ENCODE data around the gene OR52N2. TPM values are rescaled to one million over a fixed set of nuclear protein-coding genes. Genes with fewer than 3 reads are reported as not detected.

The OR52N2 gene
- total and polyA plus RNA-seq, 11 donors: not detected

- Histone ChIP-seq H3K27ac (no peak overlapping the region), H3K4me3 (no peak overlapping the region), H3K27me3 (no peaks in the 10 kb centered on the region), H3K36me3 (no peaks in the 10 kb centered on the region), H3K9me3 (peaks cover 0 to 12% (median 0%) of the 10 kb centered on the region in 12 donors), H3K4me1 (no peaks in the 10 kb centered on the region)
- ATAC-seq (no peak), DNase-seq (no peak)
- intact Hi-C loops (cut with DNase I): no loop called here
- TF ChIP-seq, protein P1, sequence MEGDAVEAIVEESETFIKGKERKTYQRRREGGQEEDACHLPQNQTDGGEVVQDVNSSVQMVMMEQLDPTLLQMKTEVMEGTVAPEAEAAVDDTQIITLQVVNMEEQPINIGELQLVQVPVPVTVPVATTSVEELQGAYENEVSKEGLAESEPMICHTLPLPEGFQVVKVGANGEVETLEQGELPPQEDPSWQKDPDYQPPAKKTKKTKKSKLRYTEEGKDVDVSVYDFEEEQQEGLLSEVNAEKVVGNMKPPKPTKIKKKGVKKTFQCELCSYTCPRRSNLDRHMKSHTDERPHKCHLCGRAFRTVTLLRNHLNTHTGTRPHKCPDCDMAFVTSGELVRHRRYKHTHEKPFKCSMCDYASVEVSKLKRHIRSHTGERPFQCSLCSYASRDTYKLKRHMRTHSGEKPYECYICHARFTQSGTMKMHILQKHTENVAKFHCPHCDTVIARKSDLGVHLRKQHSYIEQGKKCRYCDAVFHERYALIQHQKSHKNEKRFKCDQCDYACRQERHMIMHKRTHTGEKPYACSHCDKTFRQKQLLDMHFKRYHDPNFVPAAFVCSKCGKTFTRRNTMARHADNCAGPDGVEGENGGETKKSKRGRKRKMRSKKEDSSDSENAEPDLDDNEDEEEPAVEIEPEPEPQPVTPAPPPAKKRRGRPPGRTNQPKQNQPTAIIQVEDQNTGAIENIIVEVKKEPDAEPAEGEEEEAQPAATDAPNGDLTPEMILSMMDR (IDR thresholded peaks at IDR 0.05): no peak
- TF ChIP-seq POLR2A (IDR thresholded peaks at IDR 0.05): no peak
Measured at GRCh38 chr11:5847711-5848110, 39.0 kb downstream of the OR52N2 start.

DNA sequence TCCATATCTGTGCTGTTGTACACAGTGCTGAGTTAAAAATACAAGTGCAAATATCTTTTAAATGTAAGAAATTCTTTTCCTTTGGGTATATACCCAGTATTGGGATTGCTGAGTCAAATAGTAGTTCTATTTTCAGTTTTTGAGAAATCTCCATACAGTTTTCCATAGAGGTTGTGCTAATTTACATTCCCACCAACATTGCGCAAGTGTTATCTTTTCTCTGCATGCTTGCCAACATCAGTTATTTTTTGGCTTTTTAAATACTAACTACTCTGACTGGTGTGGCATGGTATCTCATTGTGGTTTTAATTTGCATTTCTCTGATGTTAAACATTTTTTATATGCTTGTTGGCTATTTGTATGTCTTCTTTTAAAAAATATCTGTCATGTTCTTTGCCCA, 42.3 kb downstream of the OR52N2 start:
- Histone ChIP-seq H3K4me1 (no peaks in the 10 kb centered on the region), H3K4me3 (no peak overlapping the region), H3K27ac (no peak overlapping the region), H3K9me3 (peaks cover 0 to 15% (median 0%) of the 10 kb centered on the region in 12 donors), H3K36me3 (no peaks in the 10 kb centered on the region), H3K27me3 (no peaks in the 10 kb centered on the region)
- intact Hi-C loops (cut with DNase I): no loop called here
- no peak for TF ChIP-seq POLR2A (IDR thresholded peaks at IDR 0.05)
- TF ChIP-seq, protein P1 (IDR thresholded peaks at IDR 0.05): no peak
- no peak for ATAC-seq
- DNase-seq: no peak
- WGBS, 4 donors: 86 to 100% (median 93%) methylated on average over 1 of the region's 1 CpG

- H3K27me3 ChIP-seq: peaks cover 0 to 3% (median 0%) of the 10 kb centered on the region in 9 donors
- H3K9me3 ChIP-seq: peaks cover 0 to 5% (median 0%) of the 10 kb centered on the region in 12 donors
- ATAC-seq: no peak
- H3K4me1 ChIP-seq: no peaks in the 10 kb centered on the region
- TF ChIP-seq POLR2A (IDR thresholded peaks at IDR 0.05): no peak
- TF ChIP-seq, protein P1 (IDR thresholded peaks at IDR 0.05): no peak
- no peaks in the 10 kb centered on the region for H3K36me3 ChIP-seq
- no peak within 1 kb of the TSS for H3K4me3 ChIP-seq
- intact Hi-C loops (cut with DNase I): no loop called here
- no peak for DNase-seq
- 86 to 96% (median 94%) methylated on average over 3 of the region's 3 CpGs for WGBS, 4 donors
- no peak within 1 kb of the TSS for H3K27ac ChIP-seq
Measured at GRCh38 chr11:5857590-5857989, 48.9 kb downstream of the OR52N2 start, which contains the start of gene OR52E8. OR52E8 (minus strand) TSS chr11:5857690; CDS start chr11:5857690, 0 bp downstream.

DNA sequence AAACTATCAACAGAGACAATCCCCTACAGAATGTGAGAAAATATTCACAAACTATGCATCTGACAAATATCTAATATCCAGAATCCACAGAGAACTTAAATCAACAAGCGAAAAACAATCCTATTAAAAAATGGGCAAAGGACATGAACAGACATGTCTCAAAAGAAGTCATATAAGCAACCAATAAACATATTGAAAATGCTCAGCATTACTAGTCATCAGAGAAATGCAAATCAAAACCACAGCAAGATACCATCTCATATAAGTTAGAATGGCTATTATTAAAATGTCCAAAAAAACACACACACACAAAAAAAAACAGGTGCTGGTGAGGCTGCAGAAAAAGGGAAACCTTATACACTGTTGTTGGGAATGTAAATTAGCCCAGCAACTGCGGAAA, 57.1 kb downstream of the OR52N2 start:
- no peak overlapping the region for H3K27ac ChIP-seq
- WGBS, 4 donors: 76 to 82% (median 77%) methylated on average over 2 of the region's 2 CpGs
- peaks cover 0 to 8% (median 0%) of the 10 kb centered on the region in 12 donors for H3K9me3 ChIP-seq
- no peak overlapping the region for H3K4me3 ChIP-seq
- H3K4me1 ChIP-seq: no peaks in the 10 kb centered on the region
- no peak for DNase-seq
- no peak for ATAC-seq
- TF ChIP-seq, protein P1 (IDR thresholded peaks at IDR 0.05): no peak
- TF ChIP-seq POLR2A (IDR thresholded peaks at IDR 0.05): no peak
- H3K27me3 ChIP-seq: no peaks in the 10 kb centered on the region
- H3K36me3 ChIP-seq: no peaks in the 10 kb centered on the region
- intact Hi-C loops (cut with DNase I): no loop called here

Other genes with a start within 250 kb of the OR52N2 start
- not detected for gene OR52B6, start 228.0 kb upstream of the OR52N2 start, total RNA-seq
- not detected for gene OR52B6, start 228.0 kb upstream of the OR52N2 start, polyA plus RNA-seq
- gene TRIM6, start 212.3 kb upstream of the OR52N2 start, total RNA-seq: 1 to 10 TPM in 6 of 9 donors, under 1 TPM in 3; 0.39 to 2.4 (median 1.1) TPM
- gene TRIM6, start 212.3 kb upstream of the OR52N2 start, polyA plus RNA-seq: under 1 TPM; 0.50 to 0.88 TPM
- gene TRIM34, start 183.9 kb upstream of the OR52N2 start, total RNA-seq: 1 to 10 TPM; 1.3 to 9.1 (median 1.6) TPM
- gene TRIM34, start 183.9 kb upstream of the OR52N2 start, polyA plus RNA-seq: 1 to 10 TPM in 1 of 2 donors, under 1 TPM in 1; 0.72 to 1.9 TPM
- 10 to 100 TPM in 2 of 9 donors, 1 to 10 TPM in 7; 7.5 to 15.9 (median 8.9) TPM for gene TRIM5, start 123.8 kb upstream of the OR52N2 start, total RNA-seq
- 1 to 10 TPM; 4.7 to 8.2 TPM for gene TRIM5, start 123.8 kb upstream of the OR52N2 start, polyA plus RNA-seq
- 10 to 100 TPM in 8 of 9 donors, 1 to 10 TPM in 1; 9.4 to 83.0 (median 17.0) TPM for gene TRIM22, start 119.1 kb upstream of the OR52N2 start, total RNA-seq
- 1 to 10 TPM; 9.2 to 10.0 TPM for gene TRIM22, start 119.1 kb upstream of the OR52N2 start, polyA plus RNA-seq
- under 1 TPM in 1 of 9 donors, not detected in 8; 0.13 TPM for gene OR56B1, start 72.5 kb upstream of the OR52N2 start, total RNA-seq
- not detected for gene OR56B1, start 72.5 kb upstream of the OR52N2 start, polyA plus RNA-seq
- under 1 TPM in 1 of 9 donors, not detected in 8; 0.38 TPM for gene OR52N4, start 54.7 kb upstream of the OR52N2 start, total RNA-seq
- gene OR52N4, start 54.7 kb upstream of the OR52N2 start, polyA plus RNA-seq: not detected
- gene OR52N5, start 25.6 kb upstream of the OR52N2 start, total RNA-seq: not detected
- gene OR52N5, start 25.6 kb upstream of the OR52N2 start, polyA plus RNA-seq: not detected
- gene OR52N1, start 17.7 kb upstream of the OR52N2 start, total RNA-seq: under 1 TPM in 1 of 9 donors, not detected in 8; 0.21 TPM
- not detected for gene OR52N1, start 17.7 kb upstream of the OR52N2 start, polyA plus RNA-seq
- gene OR52E6, start 33.0 kb downstream of the OR52N2 start, total RNA-seq: not detected
- gene OR52E6, start 33.0 kb downstream of the OR52N2 start, polyA plus RNA-seq: not detected
- gene OR52E8, start 48.8 kb downstream of the OR52N2 start, total RNA-seq: not detected
- gene OR52E8, start 48.8 kb downstream of the OR52N2 start, polyA plus RNA-seq: not detected
- gene OR52E4, start 71.7 kb downstream of the OR52N2 start, total RNA-seq: not detected
- gene OR52E4, start 71.7 kb downstream of the OR52N2 start, polyA plus RNA-seq: not detected
- not detected for gene OR52E5, start 84.3 kb downstream of the OR52N2 start, total RNA-seq
- gene OR52E5, start 84.3 kb downstream of the OR52N2 start, polyA plus RNA-seq: not detected
- not detected for gene OR56A3, start 133.3 kb downstream of the OR52N2 start, total RNA-seq
- gene OR56A3, start 133.3 kb downstream of the OR52N2 start, polyA plus RNA-seq: not detected
- not detected for gene OR56A5, start 159.6 kb downstream of the OR52N2 start, total RNA-seq
- gene OR56A5, start 159.6 kb downstream of the OR52N2 start, polyA plus RNA-seq: not detected
- not detected for gene OR52L1, start 178.1 kb downstream of the OR52N2 start, total RNA-seq
- gene OR52L1, start 178.1 kb downstream of the OR52N2 start, polyA plus RNA-seq: not detected
- under 1 TPM in 1 of 9 donors, not detected in 8; 0.40 TPM for gene OR56A4, start 198.0 kb downstream of the OR52N2 start, total RNA-seq
- not detected for gene OR56A4, start 198.0 kb downstream of the OR52N2 start, polyA plus RNA-seq
- gene OR56A1, start 221.8 kb downstream of the OR52N2 start, total RNA-seq: under 1 TPM in 2 of 9 donors, not detected in 7; 0.03 to 0.06 TPM
- not detected for gene OR56A1, start 221.8 kb downstream of the OR52N2 start, polyA plus RNA-seq

All from heart left ventricle (tissue), 16 donors.